IMR-90 (cell line): ENCODE data around the gene RC3H2. TPM values are rescaled to one million over a fixed set of nuclear protein-coding genes. Genes with fewer than 3 reads are reported as not detected.

Experiments
- ATAC-seq: fragments of 200-7000 bp; cut with Tn5 transposase; 2 replicates; pipeline ENCODE4 v1.9.1; 2020; ENCODE audit warnings: low read depth, mild to moderate bottlenecking, moderate library complexity
- BruUV-seq: library from RNA; stranded (reverse); fragments of 400-500 nt; replicated peaks from 2 replicates; lab custom pipeline; 2021; lab: Mats Ljungman, UMichigan
- CTCF ChIA-PET: fragments of 300-600 bp; formaldehyde crosslinking; extraction: SDS; loops from one replicate; lab custom pipeline; 2021; ENCODE audit warnings: antibody characterized with exemption; lab: Yijun Ruan, JAX
- POLR2A ChIA-PET: fragments of 300-600 bp; sonication (Branson Sonifier 250); formaldehyde crosslinking; loops from one replicate; lab custom pipeline; 2022; ENCODE audit warnings: antibody characterized with exemption; ENCODE audit not compliant: unreplicated experiment; lab: Charles Lee
- DNase-seq: peaks from one replicate; pipeline ENCODE4 v3.0.0; 2013
- H2AFZ ChIP-seq: replicated peaks from 2 replicates; pipeline ENCODE3; 2013; ENCODE audit warnings: low read length, mild to moderate bottlenecking; ENCODE audit not compliant: poor library complexity
- H2AK5ac ChIP-seq: 2 replicates; pipeline ENCODE4 v1.6.1; 2013; ENCODE audit warnings: low read depth, low read length, inconsistent platforms
- H2AK9ac ChIP-seq: replicated peaks from 2 replicates; pipeline ENCODE3; 2013; ENCODE audit warnings: mild to moderate bottlenecking, low read depth, low read length, moderate library complexity; ENCODE audit not compliant: poor library complexity
- H2BK120ac ChIP-seq: 2 replicates; pipeline ENCODE4 v1.6.1; 2013; ENCODE audit warnings: low read depth, low read length, inconsistent platforms
- H2BK15ac ChIP-seq: 3 replicates; pipeline ENCODE4 v1.6.1; 2013; ENCODE audit warnings: low read depth, low read length, inconsistent platforms
- H2BK20ac ChIP-seq: 2 replicates; pipeline ENCODE4 v1.6.1; 2013; ENCODE audit warnings: low read depth, mild to moderate bottlenecking, inconsistent platforms, low read length, moderate library complexity
- H2BK5ac ChIP-seq: 2 replicates; pipeline ENCODE4 v1.6.1; 2013; ENCODE audit warnings: mild to moderate bottlenecking, low read depth, low read length, inconsistent platforms; ENCODE audit not compliant: poor library complexity, severe bottlenecking
- H3K14ac ChIP-seq: replicated peaks from 2 replicates; pipeline ENCODE4 v1.6.1; 2013; ENCODE audit warnings: low read depth, low read length, inconsistent platforms
- H3K18ac ChIP-seq: 2 replicates; pipeline ENCODE4 v1.6.1; 2013; ENCODE audit warnings: low read depth, low read length, control low read depth
- H3K23ac ChIP-seq: 2 replicates; pipeline ENCODE4 v1.6.1; 2013; ENCODE audit warnings: low read depth, low read length, inconsistent platforms
- H3K27ac ChIP-seq: 2 replicates; pipeline ENCODE4 v1.5.1; 2013; ENCODE audit warnings: mild to moderate bottlenecking, control low read depth, low read length; ENCODE audit not compliant: insufficient read depth
- H3K27me3 ChIP-seq: 2 replicates; pipeline ENCODE4 v1.6.1; 2013; ENCODE audit warnings: low read length; ENCODE audit not compliant: control insufficient read depth, insufficient read depth
- H3K36me3 ChIP-seq: 2 replicates; pipeline ENCODE4 v1.6.1; 2013; ENCODE audit warnings: low read length, mixed read lengths; ENCODE audit not compliant: control insufficient read depth, insufficient read depth
- H3K4ac ChIP-seq: 2 replicates; pipeline ENCODE4 v1.6.1; 2013; ENCODE audit warnings: low read depth, low read length, inconsistent platforms
- H3K4me1 ChIP-seq: 2 replicates; pipeline ENCODE4 v1.6.1; 2013; ENCODE audit warnings: low read length, mixed read lengths; ENCODE audit not compliant: control insufficient read depth, insufficient read depth
- H3K4me2 ChIP-seq: 2 replicates; pipeline ENCODE4 v1.6.1; 2013; ENCODE audit warnings: low read depth, mild to moderate bottlenecking, control low read depth, low read length, moderate library complexity
- H3K4me3 ChIP-seq: 2 replicates; pipeline ENCODE4 v1.5.1; 2013; ENCODE audit warnings: low read depth, mild to moderate bottlenecking, control low read depth, low read length, moderate library complexity; ENCODE audit not compliant: insufficient read depth
- H3K56ac ChIP-seq: 2 replicates; pipeline ENCODE4 v1.6.1; 2013; ENCODE audit warnings: low read length, inconsistent platforms; ENCODE audit not compliant: insufficient read depth; ENCODE audit errors: extremely low read depth
- H3K79me1 ChIP-seq, 2 experiments: 2 replicates each; pipeline ENCODE4 v1.6.1; 2013; ENCODE audit warnings: low read length in 2 of 2, inconsistent platforms in 1 of 2, low read depth in 1 of 2
- H3K9ac ChIP-seq: 2 replicates; pipeline ENCODE4 v1.6.1; 2013; ENCODE audit warnings: low read depth, low read length, control low read depth
- H3K9me1 ChIP-seq: 2 replicates; pipeline ENCODE4 v1.6.1; 2013; ENCODE audit warnings: low read length, inconsistent platforms; ENCODE audit not compliant: insufficient read depth
- H3K9me3 ChIP-seq: 2 replicates; pipeline ENCODE4 v1.6.1; 2013; ENCODE audit warnings: low read length; ENCODE audit not compliant: control insufficient read depth, insufficient read depth
- H4K20me1 ChIP-seq: 2 replicates; pipeline ENCODE4 v1.6.1; 2013; ENCODE audit warnings: low read length, inconsistent platforms; ENCODE audit not compliant: insufficient read depth
- H4K5ac ChIP-seq: 2 replicates; pipeline ENCODE4 v1.6.1; 2013; ENCODE audit warnings: mild to moderate bottlenecking, low read depth, low read length, control low read depth
- H4K8ac ChIP-seq, 2 experiments: 2 replicates each; pipeline ENCODE4 v1.6.1; 2013; ENCODE audit warnings: low read depth in 2 of 2, low read length in 2 of 2, control low read depth in 1 of 2, inconsistent platforms in 1 of 2
- H4K91ac ChIP-seq: 2 replicates; pipeline ENCODE4 v1.6.1; 2013; ENCODE audit warnings: low read depth, low read length, inconsistent platforms; ENCODE audit not compliant: insufficient read depth
- CTCF ChIP-seq: conservative IDR thresholded peaks from 2 replicates; pipeline ENCODE4 v1.5.1; 2012; ENCODE audit warnings: mild to moderate bottlenecking, low read depth, low read length, improper control_type of control experiment
- FOS ChIP-seq: fragments of 150-350 bp; IDR thresholded peaks from 2 replicates; pipeline ENCODE4 v1.6.1; 2016; ENCODE audit warnings: low read depth, low read length
- NFE2L2 ChIP-seq: fragments of 150-350 bp; IDR thresholded peaks from 2 replicates; pipeline ENCODE4 v1.6.1; 2016; ENCODE audit warnings: low read depth, mild to moderate bottlenecking, low read length
- RCOR1 ChIP-seq: IDR thresholded peaks from 2 replicates; pipeline ENCODE4 v1.6.1; 2012; ENCODE audit warnings: mild to moderate bottlenecking, low read length, improper control_type of control experiment; ENCODE audit not compliant: insufficient replicate concordance
- RFX5 ChIP-seq: IDR thresholded peaks from 2 replicates; pipeline ENCODE4 v1.8.0; 2012; ENCODE audit warnings: low read depth, mild to moderate bottlenecking, low read length, moderate library complexity
- SMC3 ChIP-seq: fragments of 150-350 bp; IDR thresholded peaks from 2 replicates; pipeline ENCODE4 v1.6.1; 2016; ENCODE audit warnings: low read depth, mild to moderate bottlenecking, antibody characterized with exemption, low read length, moderate library complexity
- WGBS, 2 experiments: methylation state at CpG; one replicate each; pipeline versions ENCODE4 v1.1.5 to v1.1.7; 2013; ENCODE audit warnings: missing lambda C conversion rate in 2 of 2; ENCODE audit not compliant: insufficient read length in 1 of 2; ENCODE audit errors: extremely low coverage in 2 of 2; 5-methylcytosine and 5-hydroxymethylcytosine counted together
- dilution Hi-C: fragments of 300-500 bp; cut with HindIII; formaldehyde crosslinking; loops from one replicate; pipeline ENCODE4 v1.14.3; 2018; ENCODE audit warnings: low sequenced_read_pairs; ENCODE audit not compliant: unreplicated experiment
- in situ Hi-C: fragments of 300-500 bp; cut with MboI; formaldehyde crosslinking; loops from 3 replicates; pipeline ENCODE4 v1.14.3; 2019; ENCODE audit warnings: low sequenced_read_pairs, inconsistent platforms, mixed read lengths
- intact Hi-C: fragments of 100-400 bp; cut with micrococcal nuclease; formaldehyde crosslinking; loops from 2 replicates; pipeline ENCODE4 v1.10.0; 2022
- polyA plus RNA-seq, 3 experiments: library from polyadenylated mRNA; depleted of rRNA; stranded (reverse); fragments of >200 nt; gene quantifications; 2 replicates each; pipeline ENCODE4 v1.2.3, GENCODE V29; 2012; ENCODE audit warnings: low replicate concordance in 1 of 3
- total RNA-seq: library from RNA; depleted of rRNA; stranded (reverse); fragments of >200 nt; gene quantifications from 2 replicates; pipeline ENCODE4 v1.2.3, GENCODE V29; 2012

RC3H2 gene
- total and polyA plus RNA-seq, 2 of the 4 experiments (the other 2 are of a cell fraction), result 14.7 to 58.4 TPM

GRCh38 chr9:122936883-122937282 lies 31.7 kb upstream of the RC3H2 start:
- BruUV-seq, result no TSS peak
- TF ChIP-seq RFX5 (no peak), NFE2L2 (no peak), CTCF (no peak), FOS (no peak), RCOR1 (no peak), SMC3 (no peak)

More at GRCh38 chr9:122936883-122937282, 31.7 kb upstream of the RC3H2 start:
- Histone ChIP-seq H3K4me3 (no peak overlapping the region), H3K27me3 (no peaks in the 10 kb centered on the region), H3K23ac (no peak overlapping the region), H2AK9ac (no peak overlapping the region), H3K18ac (no peak overlapping the region), H3K14ac (no peak overlapping the region), H4K5ac (no peak overlapping the region), H3K79me1 (peaks cover 8 to 35% of the 10 kb centered on the region in 2 experiments), H3K4me2 (no peak overlapping the region), H2BK15ac (no peak overlapping the region), H3K9ac (no peak overlapping the region), H3K27ac (no peak overlapping the region), H4K91ac (no peak overlapping the region), H4K20me1 (peaks cover 10% of the 10 kb centered on the region; the same call in 1 of the 2 replicates), H3K9me3 (no peaks in the 10 kb centered on the region), H2AFZ (no peak overlapping the region), H2BK120ac (no peak overlapping the region), H3K36me3 (peaks cover 12% of the 10 kb centered on the region), H2BK20ac (no peak overlapping the region), H2BK5ac (no peak overlapping the region), H3K4me1 (peaks cover 2% of the 10 kb centered on the region; the same call in 1 of the 2 replicates), H2AK5ac (no peak overlapping the region), H4K8ac (no peak overlapping the region), H3K9me1 (no peaks in the 10 kb centered on the region), H3K4ac (no peak overlapping the region), H3K56ac (no peak overlapping the region)
- dilution Hi-C loops (no loop called here), intact Hi-C loops (no loop called here), in situ Hi-C loops (no loop called here)
- WGBS, 2 experiments, result no CpG with 5 or more reads among the region's 1 CpG
- DNase-seq (no peak), ATAC-seq (no peak)
- ChIA-PET CTCF (no interaction called here), POLR2A (no interaction called here)
